SK-N-SH treated with all-trans-retinoic acid at 6 μM for 48 hours (cell line): ENCODE results near the gene MAPK8IP3.

Source experiments
- ATAC-seq: fragments of 200-7000 bp; cut with Tn5 transposase; 3 replicates; pipeline ENCODE4 v1.9.1; 2020; ENCODE audit warnings: mild to moderate bottlenecking, moderate library complexity
- ARNTL ChIP-seq: fragments of 450-650 bp; formaldehyde crosslinking; IDR thresholded peaks from 2 replicates; pipeline ENCODE4 v1.5.0; 2020; ENCODE audit warnings: low read depth, mild to moderate bottlenecking, moderate library complexity, borderline replicate concordance
- CSDC2 ChIP-seq: fragments of 250-450 bp; sonication (Bioruptor Pico); IDR thresholded peaks from 2 replicates; pipeline ENCODE4 v1.5.0; 2020; ENCODE audit warnings: mild to moderate bottlenecking, moderate library complexity
- ESRRG ChIP-seq: fragments of 250-450 bp; sonication (Bioruptor Pico); IDR thresholded peaks from 2 replicates; pipeline ENCODE4 v1.6.1; 2021; ENCODE audit warnings: mild to moderate bottlenecking
- GLIS3 ChIP-seq: fragments of 250-450 bp; sonication (Bioruptor Pico); IDR thresholded peaks from 2 replicates; pipeline ENCODE4 v1.5.0; 2020; ENCODE audit warnings: mild to moderate bottlenecking, moderate library complexity
- OSR1 ChIP-seq: fragments of 250-450 bp; sonication (Bioruptor Pico); IDR thresholded peaks from 2 replicates; pipeline ENCODE4 v1.8.0; 2022; ENCODE audit warnings: moderate library complexity, mild to moderate bottlenecking, inconsistent platforms
- PPARA ChIP-seq: fragments of 250-450 bp; sonication (Bioruptor Pico); IDR thresholded peaks from 2 replicates; pipeline ENCODE4 v1.5.0; 2020; ENCODE audit warnings: mild to moderate bottlenecking, borderline replicate concordance
- RARB ChIP-seq: fragments of 250-450 bp; sonication (Bioruptor Pico); IDR thresholded peaks from 2 replicates; pipeline ENCODE4 v1.8.0; 2021; ENCODE audit warnings: mild to moderate bottlenecking, moderate library complexity
- TCF4 ChIP-seq: fragments of 250-450 bp; sonication (Bioruptor Pico); IDR thresholded peaks from 2 replicates; pipeline ENCODE4 v1.8.0; 2021; ENCODE audit warnings: mild to moderate bottlenecking, moderate library complexity, borderline replicate concordance
- TOX ChIP-seq: fragments of 250-450 bp; sonication (Bioruptor Pico); IDR thresholded peaks from 2 replicates; pipeline ENCODE4 v1.8.0; 2021; ENCODE audit warnings: mild to moderate bottlenecking, moderate library complexity, borderline replicate concordance
- ZC3H10 ChIP-seq: fragments of 250-450 bp; sonication (Bioruptor Pico); IDR thresholded peaks from 2 replicates; pipeline ENCODE4 v1.5.1; 2021; ENCODE audit warnings: mild to moderate bottlenecking, moderate library complexity
- ZFP3 ChIP-seq: fragments of 250-450 bp; sonication (Bioruptor Pico); IDR thresholded peaks from 2 replicates; pipeline ENCODE4 v1.5.0; 2020; ENCODE audit warnings: mild to moderate bottlenecking, moderate library complexity
- ZFP30 ChIP-seq: fragments of 450-650 bp; formaldehyde crosslinking; IDR thresholded peaks from 2 replicates; pipeline ENCODE4 v1.5.0; 2022; ENCODE audit warnings: mild to moderate bottlenecking, moderate library complexity
- ZNF565 ChIP-seq: fragments of 450-650 bp; formaldehyde crosslinking; conservative IDR thresholded peaks from 2 replicates; pipeline ENCODE4 v1.5.0; 2020; ENCODE audit warnings: low read depth, mild to moderate bottlenecking, moderate library complexity
- ZNF70 ChIP-seq: fragments of 450-650 bp; formaldehyde crosslinking; IDR thresholded peaks from 2 replicates; pipeline ENCODE4 v1.5.0; 2020; ENCODE audit warnings: mild to moderate bottlenecking, moderate library complexity
- ZNF8 ChIP-seq: fragments of 450-650 bp; formaldehyde crosslinking; IDR thresholded peaks from 2 replicates; pipeline ENCODE4 v1.5.0; 2020; ENCODE audit warnings: mild to moderate bottlenecking, moderate library complexity
- TF ChIP-seq, protein P1 (sequence below): fragments of 250-450 bp; sonication (Bioruptor Pico); IDR thresholded peaks from 2 replicates; pipeline ENCODE4 v1.5.0; 2020; ENCODE audit warnings: mild to moderate bottlenecking, moderate library complexity
- TF ChIP-seq, protein P2 (sequence below): fragments of 250-450 bp; sonication (Bioruptor Pico); IDR thresholded peaks from 2 replicates; pipeline ENCODE4 v1.8.0; 2020; ENCODE audit warnings: mild to moderate bottlenecking, moderate library complexity, borderline replicate concordance
- TF ChIP-seq, protein P3 (sequence below): fragments of 250-450 bp; sonication (Bioruptor Pico); IDR thresholded peaks from 2 replicates; pipeline ENCODE4 v1.5.1; 2020; ENCODE audit warnings: low read depth, mild to moderate bottlenecking, moderate library complexity
- TF ChIP-seq, protein P4 (sequence below): fragments of 250-450 bp; sonication (Bioruptor Pico); IDR thresholded peaks from 2 replicates; pipeline ENCODE4 v1.8.0; 2021; ENCODE audit warnings: low read depth, mild to moderate bottlenecking, moderate library complexity, borderline replicate concordance
- TF ChIP-seq, protein P5 (sequence below): fragments of 250-450 bp; sonication (Bioruptor Pico); IDR thresholded peaks from 2 replicates; pipeline ENCODE4 v1.5.1; 2021; ENCODE audit warnings: mild to moderate bottlenecking, moderate library complexity

The MAPK8IP3 gene

DNA sequence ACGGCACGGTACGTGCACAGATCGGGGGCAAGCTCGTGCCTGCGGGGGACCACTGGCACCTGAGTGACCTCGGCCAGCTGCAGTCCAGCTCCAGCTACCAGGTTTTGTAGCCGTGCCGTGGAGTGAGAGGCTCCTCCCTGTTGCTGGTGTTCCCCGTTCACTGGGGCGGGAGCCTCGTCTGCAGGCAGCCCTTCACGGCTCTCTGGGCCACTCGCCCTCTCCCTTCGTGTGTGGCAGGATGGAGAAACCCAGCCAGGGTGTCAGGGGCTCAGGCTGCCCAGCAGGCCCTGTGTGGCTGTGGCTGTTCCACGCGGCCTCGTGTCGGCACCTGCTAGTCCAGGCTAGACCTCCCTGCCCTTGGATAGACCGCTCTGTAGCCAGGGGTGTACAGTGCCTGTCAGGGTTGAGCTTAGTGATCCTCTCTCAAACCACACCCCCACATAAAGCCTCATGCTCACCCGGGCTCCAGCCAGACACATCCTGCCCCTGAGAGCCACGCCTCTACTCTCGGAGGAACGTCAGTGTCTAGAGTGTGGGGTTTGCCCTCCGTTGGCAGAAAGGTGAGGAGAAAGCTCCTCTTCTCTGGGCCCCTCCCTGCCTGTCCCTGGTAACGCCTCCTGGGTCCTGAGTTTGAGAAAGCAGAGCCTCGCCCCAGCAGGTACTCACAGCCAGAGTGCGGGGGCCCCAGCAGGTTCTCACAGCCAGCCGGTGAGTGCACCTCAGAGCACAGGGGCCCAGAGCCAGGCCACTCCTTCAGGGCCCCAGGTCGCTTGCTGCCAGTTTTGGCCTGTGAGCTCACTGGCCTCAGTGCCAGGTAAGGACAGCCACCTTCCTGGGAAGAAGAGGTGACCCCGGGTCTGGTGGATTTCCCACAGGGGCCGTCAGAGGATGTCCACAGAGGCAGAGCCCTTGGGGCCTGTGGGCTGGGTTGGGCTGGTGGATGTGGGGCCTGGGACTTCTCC lies 37.7 kb downstream of the MAPK8IP3 start:
- no peak for TF ChIP-seq RARB (CRISPR knock-in tag)
- TF ChIP-seq, protein P1, sequence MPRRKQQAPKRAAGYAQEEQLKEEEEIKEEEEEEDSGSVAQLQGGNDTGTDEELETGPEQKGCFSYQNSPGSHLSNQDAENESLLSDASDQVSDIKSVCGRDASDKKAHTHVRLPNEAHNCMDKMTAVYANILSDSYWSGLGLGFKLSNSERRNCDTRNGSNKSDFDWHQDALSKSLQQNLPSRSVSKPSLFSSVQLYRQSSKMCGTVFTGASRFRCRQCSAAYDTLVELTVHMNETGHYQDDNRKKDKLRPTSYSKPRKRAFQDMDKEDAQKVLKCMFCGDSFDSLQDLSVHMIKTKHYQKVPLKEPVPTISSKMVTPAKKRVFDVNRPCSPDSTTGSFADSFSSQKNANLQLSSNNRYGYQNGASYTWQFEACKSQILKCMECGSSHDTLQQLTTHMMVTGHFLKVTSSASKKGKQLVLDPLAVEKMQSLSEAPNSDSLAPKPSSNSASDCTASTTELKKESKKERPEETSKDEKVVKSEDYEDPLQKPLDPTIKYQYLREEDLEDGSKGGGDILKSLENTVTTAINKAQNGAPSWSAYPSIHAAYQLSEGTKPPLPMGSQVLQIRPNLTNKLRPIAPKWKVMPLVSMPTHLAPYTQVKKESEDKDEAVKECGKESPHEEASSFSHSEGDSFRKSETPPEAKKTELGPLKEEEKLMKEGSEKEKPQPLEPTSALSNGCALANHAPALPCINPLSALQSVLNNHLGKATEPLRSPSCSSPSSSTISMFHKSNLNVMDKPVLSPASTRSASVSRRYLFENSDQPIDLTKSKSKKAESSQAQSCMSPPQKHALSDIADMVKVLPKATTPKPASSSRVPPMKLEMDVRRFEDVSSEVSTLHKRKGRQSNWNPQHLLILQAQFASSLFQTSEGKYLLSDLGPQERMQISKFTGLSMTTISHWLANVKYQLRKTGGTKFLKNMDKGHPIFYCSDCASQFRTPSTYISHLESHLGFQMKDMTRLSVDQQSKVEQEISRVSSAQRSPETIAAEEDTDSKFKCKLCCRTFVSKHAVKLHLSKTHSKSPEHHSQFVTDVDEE (CRISPR knock-in tag): no peak
- no peak for TF ChIP-seq ARNTL (CRISPR knock-in tag)
- TF ChIP-seq, protein P2, sequence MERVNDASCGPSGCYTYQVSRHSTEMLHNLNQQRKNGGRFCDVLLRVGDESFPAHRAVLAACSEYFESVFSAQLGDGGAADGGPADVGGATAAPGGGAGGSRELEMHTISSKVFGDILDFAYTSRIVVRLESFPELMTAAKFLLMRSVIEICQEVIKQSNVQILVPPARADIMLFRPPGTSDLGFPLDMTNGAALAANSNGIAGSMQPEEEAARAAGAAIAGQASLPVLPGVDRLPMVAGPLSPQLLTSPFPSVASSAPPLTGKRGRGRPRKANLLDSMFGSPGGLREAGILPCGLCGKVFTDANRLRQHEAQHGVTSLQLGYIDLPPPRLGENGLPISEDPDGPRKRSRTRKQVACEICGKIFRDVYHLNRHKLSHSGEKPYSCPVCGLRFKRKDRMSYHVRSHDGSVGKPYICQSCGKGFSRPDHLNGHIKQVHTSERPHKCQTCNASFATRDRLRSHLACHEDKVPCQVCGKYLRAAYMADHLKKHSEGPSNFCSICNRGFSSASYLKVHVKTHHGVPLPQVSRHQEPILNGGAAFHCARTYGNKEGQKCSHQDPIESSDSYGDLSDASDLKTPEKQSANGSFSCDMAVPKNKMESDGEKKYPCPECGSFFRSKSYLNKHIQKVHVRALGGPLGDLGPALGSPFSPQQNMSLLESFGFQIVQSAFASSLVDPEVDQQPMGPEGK: no peak
- no peak for TF ChIP-seq PPARA (CRISPR knock-in tag)
- TF ChIP-seq CSDC2: no peak
- no peak for TF ChIP-seq ZNF8 (CRISPR knock-in tag)
- TF ChIP-seq ZNF565 (CRISPR knock-in tag): no peak
- TF ChIP-seq ZNF70: no peak
- no peak for TF ChIP-seq TOX
- TF ChIP-seq TCF4 (CRISPR knock-in tag): no peak
- TF ChIP-seq, protein P3, sequence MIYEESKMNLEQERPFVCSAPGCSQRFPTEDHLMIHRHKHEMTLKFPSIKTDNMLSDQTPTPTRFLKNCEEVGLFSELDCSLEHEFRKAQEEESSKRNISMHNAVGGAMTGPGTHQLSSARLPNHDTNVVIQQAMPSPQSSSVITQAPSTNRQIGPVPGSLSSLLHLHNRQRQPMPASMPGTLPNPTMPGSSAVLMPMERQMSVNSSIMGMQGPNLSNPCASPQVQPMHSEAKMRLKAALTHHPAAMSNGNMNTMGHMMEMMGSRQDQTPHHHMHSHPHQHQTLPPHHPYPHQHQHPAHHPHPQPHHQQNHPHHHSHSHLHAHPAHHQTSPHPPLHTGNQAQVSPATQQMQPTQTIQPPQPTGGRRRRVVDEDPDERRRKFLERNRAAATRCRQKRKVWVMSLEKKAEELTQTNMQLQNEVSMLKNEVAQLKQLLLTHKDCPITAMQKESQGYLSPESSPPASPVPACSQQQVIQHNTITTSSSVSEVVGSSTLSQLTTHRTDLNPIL (CRISPR knock-in tag): no peak
- TF ChIP-seq, protein P4, sequence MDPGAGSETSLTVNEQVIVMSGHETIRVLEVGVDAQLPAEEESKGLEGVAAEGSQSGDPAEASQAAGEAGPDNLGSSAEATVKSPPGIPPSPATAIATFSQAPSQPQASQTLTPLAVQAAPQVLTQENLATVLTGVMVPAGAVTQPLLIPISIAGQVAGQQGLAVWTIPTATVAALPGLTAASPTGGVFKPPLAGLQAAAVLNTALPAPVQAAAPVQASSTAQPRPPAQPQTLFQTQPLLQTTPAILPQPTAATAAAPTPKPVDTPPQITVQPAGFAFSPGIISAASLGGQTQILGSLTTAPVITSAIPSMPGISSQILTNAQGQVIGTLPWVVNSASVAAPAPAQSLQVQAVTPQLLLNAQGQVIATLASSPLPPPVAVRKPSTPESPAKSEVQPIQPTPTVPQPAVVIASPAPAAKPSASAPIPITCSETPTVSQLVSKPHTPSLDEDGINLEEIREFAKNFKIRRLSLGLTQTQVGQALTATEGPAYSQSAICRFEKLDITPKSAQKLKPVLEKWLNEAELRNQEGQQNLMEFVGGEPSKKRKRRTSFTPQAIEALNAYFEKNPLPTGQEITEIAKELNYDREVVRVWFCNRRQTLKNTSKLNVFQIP (CRISPR knock-in tag): no peak
- TF ChIP-seq ZC3H10: no peak
- TF ChIP-seq ZFP3 (CRISPR knock-in tag): no peak
- TF ChIP-seq, protein P5, sequence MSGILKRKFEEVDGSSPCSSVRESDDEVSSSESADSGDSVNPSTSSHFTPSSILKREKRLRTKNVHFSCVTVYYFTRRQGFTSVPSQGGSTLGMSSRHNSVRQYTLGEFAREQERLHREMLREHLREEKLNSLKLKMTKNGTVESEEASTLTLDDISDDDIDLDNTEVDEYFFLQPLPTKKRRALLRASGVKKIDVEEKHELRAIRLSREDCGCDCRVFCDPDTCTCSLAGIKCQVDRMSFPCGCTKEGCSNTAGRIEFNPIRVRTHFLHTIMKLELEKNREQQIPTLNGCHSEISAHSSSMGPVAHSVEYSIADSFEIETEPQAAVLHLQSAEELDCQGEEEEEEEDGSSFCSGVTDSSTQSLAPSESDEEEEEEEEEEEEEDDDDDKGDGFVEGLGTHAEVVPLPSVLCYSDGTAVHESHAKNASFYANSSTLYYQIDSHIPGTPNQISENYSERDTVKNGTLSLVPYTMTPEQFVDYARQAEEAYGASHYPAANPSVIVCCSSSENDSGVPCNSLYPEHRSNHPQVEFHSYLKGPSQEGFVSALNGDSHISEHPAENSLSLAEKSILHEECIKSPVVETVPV (CRISPR knock-in tag): no peak
- TF ChIP-seq ZFP30 (CRISPR knock-in tag): no peak
- no peak for TF ChIP-seq ESRRG
- no peak for TF ChIP-seq GLIS3 (CRISPR knock-in tag)
- no peak for TF ChIP-seq OSR1 (CRISPR knock-in tag)
- no peak for ATAC-seq

DNA sequence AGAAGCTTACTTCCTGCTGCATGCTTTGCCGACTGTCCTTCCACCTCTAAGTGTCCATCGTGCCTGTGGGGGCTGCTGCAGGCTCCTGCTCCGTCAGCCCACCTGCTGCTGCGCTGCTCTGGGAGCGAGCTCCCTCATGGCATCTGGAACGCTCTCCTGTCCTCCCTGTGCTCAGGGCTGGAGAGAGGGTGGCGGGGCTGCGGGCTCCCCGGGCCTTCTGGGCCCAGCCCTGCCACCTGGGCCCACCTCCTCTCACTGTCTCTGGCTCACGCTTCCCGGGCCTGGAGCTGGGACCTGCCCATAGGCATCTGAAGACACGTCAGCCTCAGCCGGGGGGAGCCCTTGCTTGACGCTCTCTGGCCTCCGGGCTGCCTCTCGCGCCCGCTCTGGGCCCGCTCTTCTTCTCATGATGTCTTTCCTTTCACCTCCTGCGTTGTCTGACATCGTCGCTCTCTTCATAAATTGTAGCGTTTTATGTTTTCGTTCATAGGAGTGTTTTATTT lies 38.4 kb downstream of the MAPK8IP3 start:
- no peak for ATAC-seq

More for the DNA sequence above, 38.4 kb downstream of the MAPK8IP3 start:
- no peak for TF ChIP-seq ARNTL (CRISPR knock-in tag)
